Stimulated activated CD4-positive, alpha-beta T cell treated with anti-CD3 and anti-CD28 coated beads, Interleukin-12 subunit alpha, Interleukin-12 subunit beta, amount 100 ng/mL, for 4 hours (primary cell): ENCODE results near the gene RELB.
A peak's percentile ranks its signal among the peaks of the same experiment; 100 is the strongest.

Source experiments
- DNase-seq: peaks from one replicate; pipeline ENCODE4 v3.0.0-alpha.2; 2020

The RELB gene

GRCh38 chr19:45061965-45062364 is 60.7 kb downstream of the RELB start:
- DNase-seq: no peak

- no peak for DNase-seq
Observed at GRCh38 chr19:45063851-45064801, 62.9 kb downstream of the RELB start.

- DNase-seq: no peak
Observed at GRCh38 chr19:45066921-45067661, 65.8 kb downstream of the RELB start.

GRCh38 chr19:45068041-45068440 is 66.8 kb downstream of the RELB start:
- no peak for DNase-seq

- no peak for DNase-seq
Observed at GRCh38 chr19:45069056-45069455, 67.8 kb downstream of the RELB start.

- DNase-seq: no peak
Observed at GRCh38 chr19:45070214-45070613, 69.0 kb downstream of the RELB start.

- no peak for DNase-seq
Observed at GRCh38 chr19:45070861-45071544, 69.7 kb downstream of the RELB start.

- DNase-seq: no peak
Observed at GRCh38 chr19:45071545-45071938, 70.3 kb downstream of the RELB start.

- DNase-seq: no peak
Observed at GRCh38 chr19:45071969-45072790, 70.9 kb downstream of the RELB start.

GRCh38 chr19:45074744-45075300 is 73.6 kb downstream of the RELB start:
- no peak for DNase-seq

- DNase-seq: peak; percentile 18
Observed at GRCh38 chr19:45075301-45076028, 74.2 kb downstream of the RELB start.

- DNase-seq: peak; percentile 82
Observed at GRCh38 chr19:45076029-45076850, 75.0 kb downstream of the RELB start, which contains the start of gene ZNF296. Gene ZNF296 (minus strand): TSS chr19:45076478. CDS start chr19:45076373, 105 bp downstream.

GRCh38 chr19:45076851-45077730 is 75.8 kb downstream of the RELB start:
- DNase-seq: no peak

GRCh38 chr19:45078390-45079062 is 77.3 kb downstream of the RELB start:
- DNase-seq: no peak

GRCh38 chr19:45079063-45079910 is 78.0 kb downstream of the RELB start, which contains the start of gene GEMIN7:
Gene GEMIN7 (plus strand): TSS chr19:45079260. CDS start chr19:45090115, 10,855 bp downstream.
- peak; percentile 83 for DNase-seq

- DNase-seq: no peak
Observed at GRCh38 chr19:45079911-45080370, 78.7 kb downstream of the RELB start.

GRCh38 chr19:45082170-45082569 is 80.9 kb downstream of the RELB start:
- no peak for DNase-seq
